A673 (cell line): ENCODE results near the gene GPAM.

Experiments used
- CTCF ChIP-seq: fragments of 300-800, 200-600 bp; sonication (generic); conservative IDR thresholded peaks from 2 replicates; pipeline ENCODE4 v1.5.1; 2017; ENCODE audit warnings: low read depth, mild to moderate bottlenecking, antibody characterized with exemption, low read length, moderate library complexity, mixed read lengths
- EZH2 ChIP-seq: fragments of 200-600 bp; sonication (generic); IDR thresholded peaks from 2 replicates; pipeline ENCODE4 v1.6.1; 2017; ENCODE audit warnings: borderline replicate concordance, low read depth, mild to moderate bottlenecking, mixed read lengths, antibody characterized with exemption, low read length; ENCODE audit not compliant: poor library complexity, severe bottlenecking

- no peak for TF ChIP-seq CTCF
- no peak for TF ChIP-seq EZH2
Measured at GRCh38 chr10:112208292-112208691, 24.7 kb upstream of the GPAM start.
